IMR-90 (cell line): ENCODE data around the gene C12orf54. TPM values are rescaled to one million over a fixed set of nuclear protein-coding genes. Genes with fewer than 3 reads are reported as not detected.
A peak's percentile ranks its signal among the peaks of the same experiment; 100 is the strongest.

Experiments used
- ATAC-seq: fragments of 200-7000 bp; cut with Tn5 transposase; 2 replicates; pipeline ENCODE4 v1.9.1; 2020; ENCODE audit warnings: low read depth, mild to moderate bottlenecking, moderate library complexity
- Bru-seq: library from RNA; stranded (reverse); fragments of 400-500 nt; gene quantifications from one replicate; lab custom pipeline; 2021; lab: Mats Ljungman, UMichigan
- BruChase-seq, 2 experiments: library from RNA; stranded (reverse); fragments of 400-500 nt; gene quantifications; one replicate each; lab custom pipeline; 2021; lab: Mats Ljungman, UMichigan
- BruUV-seq: library from RNA; stranded (reverse); fragments of 400-500 nt; replicated peaks from 2 replicates; lab custom pipeline; 2021; lab: Mats Ljungman, UMichigan
- CTCF ChIA-PET: fragments of 300-600 bp; formaldehyde crosslinking; extraction: SDS; loops from one replicate; lab custom pipeline; 2021; ENCODE audit warnings: antibody characterized with exemption; lab: Yijun Ruan, JAX
- POLR2A ChIA-PET: fragments of 300-600 bp; sonication (Branson Sonifier 250); formaldehyde crosslinking; loops from one replicate; lab custom pipeline; 2022; ENCODE audit warnings: antibody characterized with exemption; ENCODE audit not compliant: unreplicated experiment; lab: Charles Lee
- DNase-seq: peaks from one replicate; pipeline ENCODE4 v3.0.0; 2013
- H2AFZ ChIP-seq: replicated peaks from 2 replicates; pipeline ENCODE3; 2013; ENCODE audit warnings: low read length, mild to moderate bottlenecking; ENCODE audit not compliant: poor library complexity
- H2AK5ac ChIP-seq: 2 replicates; pipeline ENCODE4 v1.6.1; 2013; ENCODE audit warnings: low read depth, low read length, inconsistent platforms
- H2AK9ac ChIP-seq: replicated peaks from 2 replicates; pipeline ENCODE3; 2013; ENCODE audit warnings: mild to moderate bottlenecking, low read depth, low read length, moderate library complexity; ENCODE audit not compliant: poor library complexity
- H2BK120ac ChIP-seq: 2 replicates; pipeline ENCODE4 v1.6.1; 2013; ENCODE audit warnings: low read depth, low read length, inconsistent platforms
- H2BK15ac ChIP-seq: 3 replicates; pipeline ENCODE4 v1.6.1; 2013; ENCODE audit warnings: low read depth, low read length, inconsistent platforms
- H2BK20ac ChIP-seq: 2 replicates; pipeline ENCODE4 v1.6.1; 2013; ENCODE audit warnings: low read depth, mild to moderate bottlenecking, inconsistent platforms, low read length, moderate library complexity
- H2BK5ac ChIP-seq: 2 replicates; pipeline ENCODE4 v1.6.1; 2013; ENCODE audit warnings: mild to moderate bottlenecking, low read depth, low read length, inconsistent platforms; ENCODE audit not compliant: poor library complexity, severe bottlenecking
- H3K14ac ChIP-seq: replicated peaks from 2 replicates; pipeline ENCODE4 v1.6.1; 2013; ENCODE audit warnings: low read depth, low read length, inconsistent platforms
- H3K18ac ChIP-seq: 2 replicates; pipeline ENCODE4 v1.6.1; 2013; ENCODE audit warnings: low read depth, low read length, control low read depth
- H3K23ac ChIP-seq: 2 replicates; pipeline ENCODE4 v1.6.1; 2013; ENCODE audit warnings: low read depth, low read length, inconsistent platforms
- H3K27ac ChIP-seq: 2 replicates; pipeline ENCODE4 v1.5.1; 2013; ENCODE audit warnings: mild to moderate bottlenecking, control low read depth, low read length; ENCODE audit not compliant: insufficient read depth
- H3K27me3 ChIP-seq: 2 replicates; pipeline ENCODE4 v1.6.1; 2013; ENCODE audit warnings: low read length; ENCODE audit not compliant: control insufficient read depth, insufficient read depth
- H3K36me3 ChIP-seq: 2 replicates; pipeline ENCODE4 v1.6.1; 2013; ENCODE audit warnings: low read length, mixed read lengths; ENCODE audit not compliant: control insufficient read depth, insufficient read depth
- H3K4ac ChIP-seq: 2 replicates; pipeline ENCODE4 v1.6.1; 2013; ENCODE audit warnings: low read depth, low read length, inconsistent platforms
- H3K4me1 ChIP-seq: 2 replicates; pipeline ENCODE4 v1.6.1; 2013; ENCODE audit warnings: low read length, mixed read lengths; ENCODE audit not compliant: control insufficient read depth, insufficient read depth
- H3K4me2 ChIP-seq: 2 replicates; pipeline ENCODE4 v1.6.1; 2013; ENCODE audit warnings: low read depth, mild to moderate bottlenecking, control low read depth, low read length, moderate library complexity
- H3K4me3 ChIP-seq: 2 replicates; pipeline ENCODE4 v1.5.1; 2013; ENCODE audit warnings: low read depth, mild to moderate bottlenecking, control low read depth, low read length, moderate library complexity; ENCODE audit not compliant: insufficient read depth
- H3K56ac ChIP-seq: 2 replicates; pipeline ENCODE4 v1.6.1; 2013; ENCODE audit warnings: low read length, inconsistent platforms; ENCODE audit not compliant: insufficient read depth; ENCODE audit errors: extremely low read depth
- H3K79me1 ChIP-seq, 2 experiments: 2 replicates each; pipeline ENCODE4 v1.6.1; 2013; ENCODE audit warnings: low read length in 2 of 2, inconsistent platforms in 1 of 2, low read depth in 1 of 2
- H3K9ac ChIP-seq: 2 replicates; pipeline ENCODE4 v1.6.1; 2013; ENCODE audit warnings: low read depth, low read length, control low read depth
- H3K9me1 ChIP-seq: 2 replicates; pipeline ENCODE4 v1.6.1; 2013; ENCODE audit warnings: low read length, inconsistent platforms; ENCODE audit not compliant: insufficient read depth
- H3K9me3 ChIP-seq: 2 replicates; pipeline ENCODE4 v1.6.1; 2013; ENCODE audit warnings: low read length; ENCODE audit not compliant: control insufficient read depth, insufficient read depth
- H4K20me1 ChIP-seq: 2 replicates; pipeline ENCODE4 v1.6.1; 2013; ENCODE audit warnings: low read length, inconsistent platforms; ENCODE audit not compliant: insufficient read depth
- H4K5ac ChIP-seq: 2 replicates; pipeline ENCODE4 v1.6.1; 2013; ENCODE audit warnings: mild to moderate bottlenecking, low read depth, low read length, control low read depth
- H4K8ac ChIP-seq, 2 experiments: 2 replicates each; pipeline ENCODE4 v1.6.1; 2013; ENCODE audit warnings: low read depth in 2 of 2, low read length in 2 of 2, control low read depth in 1 of 2, inconsistent platforms in 1 of 2
- H4K91ac ChIP-seq: 2 replicates; pipeline ENCODE4 v1.6.1; 2013; ENCODE audit warnings: low read depth, low read length, inconsistent platforms; ENCODE audit not compliant: insufficient read depth
- BHLHE40 ChIP-seq: fragments of 150-350 bp; IDR thresholded peaks from 2 replicates; pipeline ENCODE4 v1.6.1; 2016; ENCODE audit warnings: mild to moderate bottlenecking, low read depth, low read length
- CEBPB ChIP-seq: IDR thresholded peaks from 2 replicates; pipeline ENCODE4 v1.6.1; 2012; ENCODE audit warnings: low read depth, low read length, improper control_type of control experiment
- CHD1 ChIP-seq: IDR thresholded peaks from 2 replicates; pipeline ENCODE4 v1.6.1; 2012; ENCODE audit warnings: low read depth, low read length, improper control_type of control experiment
- CTCF ChIP-seq: conservative IDR thresholded peaks from 2 replicates; pipeline ENCODE4 v1.5.1; 2012; ENCODE audit warnings: mild to moderate bottlenecking, low read depth, low read length, improper control_type of control experiment
- ELK1 ChIP-seq: fragments of 150-350 bp; IDR thresholded peaks from 2 replicates; pipeline ENCODE4 v1.6.1; 2016; ENCODE audit warnings: low read depth, mild to moderate bottlenecking, low read length, moderate library complexity, borderline replicate concordance
- FOS ChIP-seq: fragments of 150-350 bp; IDR thresholded peaks from 2 replicates; pipeline ENCODE4 v1.6.1; 2016; ENCODE audit warnings: low read depth, low read length
- MAFK ChIP-seq: IDR thresholded peaks from 2 replicates; pipeline ENCODE4 v1.6.1; 2012; ENCODE audit warnings: low read depth, low read length, improper control_type of control experiment
- MAZ ChIP-seq: IDR thresholded peaks from 2 replicates; pipeline ENCODE4 v1.6.1; 2012; ENCODE audit warnings: low read depth, mild to moderate bottlenecking, low read length, improper control_type of control experiment, moderate library complexity, borderline replicate concordance
- MXI1 ChIP-seq: IDR thresholded peaks from 2 replicates; pipeline ENCODE4 v1.6.1; 2012; ENCODE audit warnings: low read depth, mild to moderate bottlenecking, low read length, moderate library complexity, borderline replicate concordance
- NFE2L2 ChIP-seq: fragments of 150-350 bp; IDR thresholded peaks from 2 replicates; pipeline ENCODE4 v1.6.1; 2016; ENCODE audit warnings: low read depth, mild to moderate bottlenecking, low read length
- POLR2A ChIP-seq: IDR thresholded peaks from 2 replicates; pipeline ENCODE4 v1.6.1; 2012; ENCODE audit warnings: mild to moderate bottlenecking, low read depth, low read length
- RAD21 ChIP-seq: IDR thresholded peaks from 2 replicates; pipeline ENCODE4 v1.6.1; 2012; ENCODE audit warnings: low read length, improper control_type of control experiment
- RCOR1 ChIP-seq: IDR thresholded peaks from 2 replicates; pipeline ENCODE4 v1.6.1; 2012; ENCODE audit warnings: mild to moderate bottlenecking, low read length, improper control_type of control experiment; ENCODE audit not compliant: insufficient replicate concordance
- RFX5 ChIP-seq: IDR thresholded peaks from 2 replicates; pipeline ENCODE4 v1.8.0; 2012; ENCODE audit warnings: low read depth, mild to moderate bottlenecking, low read length, moderate library complexity
- SMC3 ChIP-seq: fragments of 150-350 bp; IDR thresholded peaks from 2 replicates; pipeline ENCODE4 v1.6.1; 2016; ENCODE audit warnings: low read depth, mild to moderate bottlenecking, antibody characterized with exemption, low read length, moderate library complexity
- WGBS, 2 experiments: methylation state at CpG; one replicate each; pipeline versions ENCODE4 v1.1.5 to v1.1.7; 2013; ENCODE audit warnings: missing lambda C conversion rate in 2 of 2; ENCODE audit not compliant: insufficient read length in 1 of 2; ENCODE audit errors: extremely low coverage in 2 of 2; 5-methylcytosine and 5-hydroxymethylcytosine counted together
- dilution Hi-C: fragments of 300-500 bp; cut with HindIII; formaldehyde crosslinking; loops from one replicate; pipeline ENCODE4 v1.14.3; 2018; ENCODE audit warnings: low sequenced_read_pairs; ENCODE audit not compliant: unreplicated experiment
- in situ Hi-C: fragments of 300-500 bp; cut with MboI; formaldehyde crosslinking; loops from 3 replicates; pipeline ENCODE4 v1.14.3; 2019; ENCODE audit warnings: low sequenced_read_pairs, inconsistent platforms, mixed read lengths
- intact Hi-C: fragments of 100-400 bp; cut with micrococcal nuclease; formaldehyde crosslinking; loops from 2 replicates; pipeline ENCODE4 v1.10.0; 2022
- long read RNA-seq: library from polyadenylated mRNA; unstranded; transcript quantifications from one replicate; pipeline ENCODE4 v2.0.0, GENCODE V29; 2021; ENCODE audit not compliant: unreplicated experiment
- polyA plus RNA-seq, 3 experiments: library from polyadenylated mRNA; depleted of rRNA; stranded (reverse); fragments of >200 nt; gene quantifications; 2 replicates each; pipeline ENCODE4 v1.2.3, GENCODE V29; 2012; ENCODE audit warnings: low replicate concordance in 1 of 3
- total RNA-seq: library from RNA; depleted of rRNA; stranded (reverse); fragments of >200 nt; gene quantifications from 2 replicates; pipeline ENCODE4 v1.2.3, GENCODE V29; 2012; rRNA removed
- TF ChIP-seq, protein P1 (sequence below): fragments of 150-350 bp; IDR thresholded peaks from 2 replicates; pipeline ENCODE4 v1.6.1; 2017; ENCODE audit warnings: mild to moderate bottlenecking, antibody characterized with exemption, low read length, low read depth

The C12orf54 gene
- total RNA-seq, result not detected in 2 replicates
- polyA plus RNA-seq (2012; rRNA removed), result not detected in 2 replicates
- not detected in 2 replicates for polyA plus RNA-seq (2012; cell fraction: cytosol; rRNA removed)
- polyA plus RNA-seq (2012; cell fraction: nucleus; rRNA removed; ENCODE audit: low replicate concordance), result not detected in 2 replicates
- Bru-seq, nascent RNA, result percentile 13 among the genes with signal in this experiment
- percentile 9 among the genes with signal in this experiment for BruChase-seq, experiment 1, labeled RNA remaining after a 6-hour chase
- BruChase-seq, experiment 2, labeled RNA remaining after a 2-hour chase, result percentile 6 among the genes with signal in this experiment
- long read RNA-seq, result 0 reads

- Histone ChIP-seq H3K14ac (no peak within 1 kb of the TSS), H3K18ac (no peak within 1 kb of the TSS), H3K9ac (no peak within 1 kb of the TSS), H2BK20ac (no peak within 1 kb of the TSS), H3K36me3 (no peaks in the 10 kb centered on the region), H4K91ac (no peak within 1 kb of the TSS), H2AK9ac (no peak within 1 kb of the TSS), H4K20me1 (no peaks in the 10 kb centered on the region), H3K4me1 (no peaks in the 10 kb centered on the region), H2BK5ac (no peak within 1 kb of the TSS), H2BK120ac (no peak within 1 kb of the TSS), H3K4ac (no peak within 1 kb of the TSS), H3K4me2 (no peak within 1 kb of the TSS), H3K27ac (no peak within 1 kb of the TSS), H2AK5ac (no peak within 1 kb of the TSS), H2AFZ (no peak within 1 kb of the TSS), H3K27me3 (no peaks in the 10 kb centered on the region), H4K8ac (no peak within 1 kb of the TSS), H3K9me1 (no peaks in the 10 kb centered on the region), H3K56ac (no peak within 1 kb of the TSS), H3K23ac (no peak within 1 kb of the TSS), H3K79me1 (no peaks in the 10 kb centered on the region), H4K5ac (no peak within 1 kb of the TSS), H3K9me3 (no peaks in the 10 kb centered on the region), H3K4me3 (no peak within 1 kb of the TSS), H2BK15ac (no peak within 1 kb of the TSS)
- intact Hi-C loops (no loop called here), dilution Hi-C loops (no loop called here), in situ Hi-C loops (no loop called here)
- CTCF ChIA-PET, result no interaction called here
- POLR2A ChIA-PET, result no interaction called here
- DNase-seq (no peak), ATAC-seq (no peak)
- TF ChIP-seq CEBPB (no peak), BHLHE40 (no peak), MAFK (no peak), CTCF (no peak), CHD1 (no peak), MXI1 (no peak), MAZ (no peak), FOS (no peak), POLR2A (no peak), RAD21 (no peak), RFX5 (no peak), ELK1 (no peak), RCOR1 (no peak), NFE2L2 (no peak), SMC3 (no peak)
- TF ChIP-seq, protein P1, sequence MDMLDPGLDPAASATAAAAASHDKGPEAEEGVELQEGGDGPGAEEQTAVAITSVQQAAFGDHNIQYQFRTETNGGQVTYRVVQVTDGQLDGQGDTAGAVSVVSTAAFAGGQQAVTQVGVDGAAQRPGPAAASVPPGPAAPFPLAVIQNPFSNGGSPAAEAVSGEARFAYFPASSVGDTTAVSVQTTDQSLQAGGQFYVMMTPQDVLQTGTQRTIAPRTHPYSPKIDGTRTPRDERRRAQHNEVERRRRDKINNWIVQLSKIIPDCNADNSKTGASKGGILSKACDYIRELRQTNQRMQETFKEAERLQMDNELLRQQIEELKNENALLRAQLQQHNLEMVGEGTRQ, result no peak
- no TSS peak for BruUV-seq
- WGBS, 2 experiments, result no CpG with 5 or more reads among the region's 2 CpGs
Observed at GRCh38 chr12:48482198-48482597, at the start of gene C12orf54. C12orf54 (plus strand) TSS chr12:48482498; CDS start chr12:48483297, 799 bp downstream.
